ENCODE data around the gene COPZ2.

GRCh38 chr17:48010193-48010592, 27.4 kb downstream of the COPZ2 start:
- no peak for TF ChIP-seq CTCF (conservative IDR thresholded peaks at IDR 0.05; ENCODE audit: low read length)
- no peak for TF ChIP-seq EZH2phosphoT487 (IDR thresholded peaks at IDR 0.05; ENCODE audit: borderline replicate concordance)

All from Loucy (cell line).